Parathyroid adenoma (tissue), 2 donors: Measurements from ENCODE around the gene HOXA6.
A peak's percentile ranks its signal among the peaks of the same experiment; 100 is the strongest.

Experiments
- H2AFZ ChIP-seq: fragments of 300-600 bp; sonication (generic); one replicate; pipeline ENCODE4 v1.7.0; 2017; ENCODE audit warnings: antibody characterized with exemption, mild to moderate bottlenecking
- H3K27ac ChIP-seq: fragments of 300-600 bp; sonication (generic); one replicate; pipeline ENCODE4 v1.7.0; 2017
- H3K27me3 ChIP-seq: fragments of 300-600 bp; sonication (generic); one replicate; pipeline ENCODE4 v1.7.0; 2017; ENCODE audit warnings: low read length; ENCODE audit not compliant: control insufficient read depth, insufficient read depth
- H3K36me3 ChIP-seq: fragments of 300-600 bp; sonication (generic); one replicate; pipeline ENCODE4 v1.7.0; 2017; ENCODE audit warnings: low read length; ENCODE audit not compliant: control insufficient read depth, insufficient read depth
- H3K4me1 ChIP-seq: fragments of 300-600 bp; sonication (generic); one replicate; pipeline ENCODE4 v1.7.0; 2017; ENCODE audit warnings: control low read depth
- H3K4me2 ChIP-seq: fragments of 300-600 bp; sonication (generic); one replicate; pipeline ENCODE4 v1.7.0; 2017; ENCODE audit warnings: low read length
- H3K4me3 ChIP-seq: fragments of 300-600 bp; sonication (generic); one replicate; pipeline ENCODE4 v1.7.0; 2017; ENCODE audit warnings: low read depth, low read length
- H3K79me2 ChIP-seq: fragments of 300-600 bp; sonication (generic); one replicate; pipeline ENCODE4 v1.7.0; 2017; ENCODE audit warnings: control low read depth
- H3K9ac ChIP-seq: fragments of 300-600 bp; sonication (generic); one replicate; pipeline ENCODE4 v1.7.0; 2017; ENCODE audit warnings: mild to moderate bottlenecking
- H3K9me3 ChIP-seq: fragments of 300-600 bp; sonication (generic); one replicate; pipeline ENCODE4 v1.7.0; 2017; ENCODE audit warnings: low read length; ENCODE audit not compliant: control insufficient read depth
- CTCF ChIP-seq: fragments of 300-600 bp; sonication (generic); IDR thresholded peaks from one replicate; pipeline ENCODE4 v1.7.0; 2017; ENCODE audit warnings: antibody characterized with exemption, mild to moderate bottlenecking
- donor health status: primary hyperparathyroidism.

Gene HOXA6

GRCh38 chr7:27147199-27148030 is at the start of gene HOXA6:
TSS of gene HOXA6 (minus strand) at chr7:27147774. CDS start at chr7:27147749, 25 bp downstream.
- Histone ChIP-seq H3K27me3 (no peaks in the 10 kb centered on the region), H3K4me1 (no peaks in the 10 kb centered on the region), H2AFZ (no peak within 1 kb of the TSS), H3K4me2 (peak within 1 kb of the TSS; percentile 24), H3K36me3 (no peaks in the 10 kb centered on the region), H3K27ac (no peak within 1 kb of the TSS), H3K79me2 (no peaks in the 10 kb centered on the region), H3K9me3 (no peaks in the 10 kb centered on the region), H3K4me3 (no peak within 1 kb of the TSS), H3K9ac (no peak within 1 kb of the TSS)
- no peak for TF ChIP-seq CTCF

- H3K27me3 ChIP-seq: peaks cover 13% of the 10 kb centered on the region
- H3K79me2 ChIP-seq: no peaks in the 10 kb centered on the region
- H3K4me2 ChIP-seq: no peak overlapping the region
These were observed 48.8 kb upstream of the HOXA6 start for GRCh38 chr7:27196287-27196767.

GRCh38 chr7:27194686-27195379 is 47.3 kb upstream of the HOXA6 start:
- Histone ChIP-seq H2AFZ (no peak overlapping the region), H3K9ac (no peak overlapping the region), H3K79me2 (no peaks in the 10 kb centered on the region), H3K9me3 (no peaks in the 10 kb centered on the region), H3K36me3 (no peaks in the 10 kb centered on the region), H3K27me3 (peaks cover 18% of the 10 kb centered on the region), H3K4me3 (no peak overlapping the region), H3K27ac (no peak overlapping the region), H3K4me2 (no peak overlapping the region), H3K4me1 (no peaks in the 10 kb centered on the region)
- no peak for TF ChIP-seq CTCF

More at GRCh38 chr7:27196287-27196767, 48.8 kb upstream of the HOXA6 start:
- Histone ChIP-seq H3K36me3 (no peaks in the 10 kb centered on the region), H3K4me3 (no peak overlapping the region), H3K4me1 (no peaks in the 10 kb centered on the region), H3K9me3 (no peaks in the 10 kb centered on the region), H2AFZ (no peak overlapping the region), H3K27ac (no peak overlapping the region), H3K9ac (no peak overlapping the region)
- TF ChIP-seq CTCF: peak; percentile 37

GRCh38 chr7:27194002-27194352 is 46.4 kb upstream of the HOXA6 start:
- no peak overlapping the region for H3K4me2 ChIP-seq
- H3K27me3 ChIP-seq: peaks cover 18% of the 10 kb centered on the region
- no peaks in the 10 kb centered on the region for H3K36me3 ChIP-seq
- TF ChIP-seq CTCF: no peak
- H3K9ac ChIP-seq: no peak overlapping the region
- H3K4me3 ChIP-seq: no peak overlapping the region
- H3K79me2 ChIP-seq: no peaks in the 10 kb centered on the region
- no peaks in the 10 kb centered on the region for H3K9me3 ChIP-seq
- no peak overlapping the region for H2AFZ ChIP-seq
- H3K27ac ChIP-seq: no peak overlapping the region
- H3K4me1 ChIP-seq: no peaks in the 10 kb centered on the region
